UCSD-AML1 (cell line): ENCODE results near the gene NKIRAS2.

ENCODE experiments used
- DNase-seq: peaks from one replicate; lab custom pipeline; 2025; ENCODE audit not compliant: unreplicated experiment; lab: John Stamatoyannopoulos, UW

NKIRAS2 gene

DNA sequence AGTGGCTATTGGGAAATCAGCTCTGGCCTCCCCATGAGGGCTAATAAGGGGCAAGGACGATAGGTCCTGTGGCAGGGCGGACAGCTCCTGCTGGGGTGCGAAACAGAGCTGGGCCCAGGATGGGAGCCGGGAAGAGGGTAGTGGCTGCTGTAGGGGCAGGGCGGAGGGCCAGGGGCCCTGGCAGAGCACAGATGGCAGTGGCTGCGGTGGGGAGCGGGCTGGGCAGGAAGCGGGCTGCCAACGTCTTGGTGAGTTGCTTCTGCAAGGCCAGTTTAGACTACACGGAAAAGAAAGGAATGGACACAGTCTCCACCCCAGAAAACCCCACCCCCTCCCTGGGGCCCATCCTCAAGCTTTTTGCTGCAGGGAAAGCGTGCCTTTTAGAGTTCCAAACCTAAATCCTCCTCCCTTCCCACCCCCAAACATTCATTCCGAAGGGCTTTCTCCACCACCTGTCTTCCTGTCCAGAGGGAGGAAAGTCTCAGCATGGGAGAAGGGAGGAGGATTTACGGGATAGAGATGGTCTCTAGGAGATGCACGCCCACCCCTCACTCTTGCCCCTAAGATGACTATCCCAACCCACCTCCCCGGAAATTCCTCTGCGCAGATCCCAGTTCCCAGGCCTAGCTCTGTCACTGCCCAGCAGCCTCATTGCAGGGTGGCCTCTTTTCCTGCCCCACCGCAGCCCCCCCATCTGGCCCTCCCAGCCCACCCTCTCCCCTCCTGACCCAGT is 7.1 kb downstream of the NKIRAS2 start:
- DNase-seq: no peak

DNA sequence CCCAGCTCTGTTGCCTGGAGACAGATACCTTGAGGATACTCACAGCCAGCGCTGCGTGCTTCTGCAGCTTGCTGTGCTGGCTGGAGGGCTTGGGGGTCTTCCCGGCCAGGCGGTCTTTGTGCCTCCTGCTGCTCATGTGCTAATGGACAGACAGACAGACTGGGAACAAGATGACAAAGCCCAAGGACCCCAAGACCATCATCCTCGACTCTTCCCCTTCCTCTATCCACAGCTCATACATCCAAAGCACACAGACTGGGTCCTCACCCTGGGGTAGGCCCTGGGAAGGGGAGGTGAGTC is 7.7 kb downstream of the NKIRAS2 start:
- DNase-seq: no peak

DNA sequence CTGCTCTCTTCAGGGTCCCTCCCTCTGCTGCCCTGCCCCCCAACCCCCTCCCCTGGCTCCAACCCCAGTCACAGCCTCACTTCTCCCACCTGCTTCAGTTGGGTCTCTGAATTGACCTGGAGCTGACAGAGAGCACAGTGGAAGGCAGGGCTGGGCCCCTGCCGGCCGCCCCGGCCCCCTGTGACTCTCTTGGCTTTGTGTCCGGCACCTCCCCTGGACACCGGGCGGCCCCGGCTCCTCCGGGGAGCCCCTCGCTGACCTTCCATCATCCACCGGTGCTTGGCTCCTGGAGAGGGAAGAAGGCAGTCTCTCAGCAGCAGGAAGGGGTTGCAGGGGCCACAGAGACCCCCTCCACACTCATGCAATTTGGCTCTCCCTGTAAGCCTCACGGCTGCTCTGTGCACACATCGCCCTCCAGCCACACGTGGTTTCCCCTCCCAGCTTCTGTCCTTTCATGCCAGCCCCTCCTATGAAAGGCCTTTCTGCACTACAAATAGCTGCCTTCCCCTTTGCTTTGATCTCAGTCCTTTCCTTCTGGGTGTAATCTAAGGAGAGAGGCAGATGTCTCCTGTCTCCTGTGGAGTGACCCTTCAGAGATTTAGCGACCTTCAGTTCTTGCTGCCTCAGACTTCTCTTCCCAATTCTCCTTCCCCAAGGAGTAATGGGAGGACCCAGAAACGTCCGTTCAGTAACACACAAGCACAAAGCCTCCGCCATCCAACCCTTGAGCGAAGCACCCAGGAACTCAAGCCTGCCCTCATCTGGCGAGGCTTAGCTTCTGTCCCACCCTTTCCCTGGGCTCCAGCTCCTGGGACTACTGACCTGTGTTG is 8.3 kb downstream of the NKIRAS2 start:
- peak; percentile 34 for DNase-seq

DNA sequence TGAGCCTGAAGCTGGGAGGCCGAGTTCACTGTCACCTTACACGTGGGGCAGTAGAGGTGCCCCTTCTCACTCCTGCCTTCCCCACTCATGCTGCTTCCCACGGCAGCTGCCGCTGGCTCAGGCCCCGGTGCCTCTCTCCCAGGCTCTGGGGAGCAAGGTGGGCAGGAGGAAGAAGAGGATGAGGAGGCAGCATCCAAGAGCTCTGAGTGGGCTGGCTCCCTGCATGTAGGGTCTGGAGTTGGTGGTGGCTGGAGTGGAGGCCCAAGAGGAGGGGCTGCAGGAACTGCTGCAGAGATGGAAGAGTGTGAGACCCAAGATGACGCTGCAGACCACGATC is 8.9 kb downstream of the NKIRAS2 start:
- DNase-seq: no peak

DNA sequence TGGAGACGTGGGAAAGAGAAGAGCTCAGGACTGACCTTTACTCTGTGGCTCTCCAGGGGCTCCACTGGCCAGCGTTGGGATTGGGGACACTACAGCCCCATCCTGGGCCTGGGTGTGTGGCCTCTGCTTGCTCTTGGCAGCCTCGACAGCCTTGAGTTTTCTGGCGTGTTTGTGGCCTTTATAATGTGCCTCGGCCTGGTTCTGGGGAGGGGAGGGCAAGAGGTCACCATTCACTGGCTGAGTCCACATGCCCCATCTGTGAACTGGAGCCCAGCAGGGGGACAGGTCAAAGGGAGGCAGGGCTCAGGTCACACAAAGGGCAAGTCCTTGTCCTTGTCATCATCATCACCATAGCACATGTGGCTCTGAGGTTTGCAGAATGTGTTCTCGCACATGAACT is 11.7 kb downstream of the NKIRAS2 start:
- no peak for DNase-seq

DNA sequence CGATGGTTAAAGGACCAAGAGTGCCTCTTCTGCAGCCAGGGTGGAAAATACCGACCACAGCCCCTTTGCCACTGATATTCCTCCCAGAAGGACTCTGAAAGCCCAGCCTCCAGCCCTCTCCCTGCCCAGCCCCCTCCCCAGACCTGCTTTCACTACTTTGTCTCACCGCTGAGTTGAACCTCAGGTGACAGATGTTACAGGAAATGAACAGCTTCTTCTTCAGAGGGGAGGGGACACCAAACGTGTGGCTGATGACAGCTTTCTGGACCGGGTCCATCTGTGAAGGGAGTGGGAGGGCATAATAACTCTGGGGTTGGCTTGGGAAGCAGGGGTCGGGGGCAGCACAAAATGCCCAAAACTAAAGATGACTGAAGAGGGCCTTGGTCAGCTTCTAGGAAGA is 14.2 kb downstream of the NKIRAS2 start:
- DNase-seq: no peak

DNA sequence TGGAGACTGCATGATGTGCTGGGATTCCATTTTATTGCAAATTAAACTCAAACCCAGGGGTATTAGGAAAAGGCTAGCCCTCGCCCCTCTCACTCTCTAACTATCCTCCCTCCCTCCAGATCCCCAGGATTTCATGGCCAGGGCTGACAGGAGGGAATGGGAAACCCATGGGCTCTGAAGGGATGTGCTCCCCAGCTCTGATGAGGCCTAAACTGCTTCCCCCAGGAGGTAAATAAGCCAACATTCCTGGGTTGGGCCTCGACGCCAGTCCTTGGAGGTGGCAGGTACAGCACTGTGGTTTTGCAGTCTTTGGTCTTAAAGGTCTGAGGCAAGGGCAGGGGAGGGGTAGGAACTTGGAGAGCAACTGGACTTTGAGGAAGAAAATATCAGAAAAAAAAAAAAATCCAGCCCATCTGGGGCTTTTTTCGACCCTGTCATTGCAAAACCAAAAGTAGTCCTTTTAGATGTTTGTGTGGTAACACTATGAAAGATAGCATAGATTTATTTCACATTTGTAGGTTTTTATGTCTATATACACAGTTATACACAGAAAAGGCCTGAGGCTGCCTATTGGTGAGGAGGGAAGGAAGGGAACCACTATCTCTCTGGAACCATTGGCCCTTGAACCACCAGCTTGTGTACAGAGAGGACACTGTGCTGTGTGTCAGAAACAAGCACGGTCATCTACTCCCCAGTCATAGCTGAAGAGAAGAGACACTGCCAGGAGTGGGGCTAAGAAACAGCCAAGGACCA is 18.5 kb downstream of the NKIRAS2 start:
- DNase-seq: no peak

DNA sequence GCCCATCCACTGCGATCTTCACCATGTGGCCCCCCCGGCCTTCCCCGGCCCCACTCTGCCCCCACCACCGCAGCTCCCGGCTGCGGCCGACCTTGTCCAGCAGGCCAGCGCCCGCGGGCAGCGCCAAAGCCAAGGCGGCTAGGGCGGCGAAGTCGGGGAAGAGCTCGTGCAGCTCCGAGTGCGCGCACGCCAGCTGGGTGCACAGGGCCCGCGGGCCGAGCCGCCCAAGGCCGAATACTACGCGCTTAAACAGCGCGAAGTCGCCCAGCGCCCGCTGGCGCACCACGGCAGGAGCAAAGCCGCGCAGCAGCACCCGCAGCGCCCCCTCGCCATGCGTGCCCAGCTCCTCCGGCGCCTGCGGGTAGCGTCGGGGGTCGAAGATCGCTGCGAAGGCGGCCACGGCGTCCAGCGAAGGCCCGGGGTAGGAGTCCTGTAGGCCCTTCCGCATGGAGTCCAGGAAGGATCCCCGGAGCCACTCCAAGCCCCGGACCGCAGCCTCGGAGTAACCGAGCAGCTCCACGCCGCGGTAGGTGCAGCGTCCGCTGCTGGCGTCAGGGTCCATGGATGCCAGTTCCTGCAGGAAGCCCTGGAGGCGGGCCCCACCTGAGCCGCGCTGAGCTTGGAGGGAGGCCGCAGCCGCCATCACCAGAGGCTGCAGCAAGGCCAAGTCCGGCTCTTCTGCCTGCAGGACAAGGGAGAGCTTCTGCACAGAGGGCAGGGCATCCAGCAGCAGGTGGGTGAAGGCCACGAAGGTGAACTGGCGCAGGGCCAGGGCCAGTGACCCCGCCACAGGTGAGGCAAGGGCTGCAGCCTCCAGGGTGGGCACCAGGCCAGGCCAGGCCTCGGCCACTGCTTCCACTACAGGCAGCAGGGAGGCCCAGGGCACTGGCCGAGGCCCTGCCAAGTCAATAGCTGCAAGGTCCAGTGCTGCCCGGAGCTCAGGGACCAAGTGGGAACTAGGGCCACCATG is 20.2 kb downstream of the NKIRAS2 start:
- no peak for DNase-seq

DNA sequence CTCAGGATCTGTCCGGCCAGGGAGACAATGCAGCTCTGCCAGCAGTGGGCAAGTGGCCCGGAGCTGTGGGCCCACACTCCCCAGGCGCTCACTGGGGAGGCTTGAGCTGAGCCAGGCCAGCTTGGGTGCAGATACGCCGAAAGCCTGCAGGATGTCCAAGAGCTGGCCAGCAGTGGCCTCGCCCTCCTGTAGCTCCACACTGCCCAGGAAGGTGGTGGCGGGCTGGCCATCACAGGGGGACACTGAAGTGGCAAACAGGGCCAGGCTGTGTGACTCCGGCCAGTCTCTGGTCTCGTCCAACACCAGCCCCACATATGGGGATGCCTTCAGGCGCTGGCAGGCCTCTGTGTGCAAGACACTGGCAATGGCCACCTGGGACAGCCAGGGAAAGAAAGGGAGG is 20.9 kb downstream of the NKIRAS2 start:
- no peak for DNase-seq

DNA sequence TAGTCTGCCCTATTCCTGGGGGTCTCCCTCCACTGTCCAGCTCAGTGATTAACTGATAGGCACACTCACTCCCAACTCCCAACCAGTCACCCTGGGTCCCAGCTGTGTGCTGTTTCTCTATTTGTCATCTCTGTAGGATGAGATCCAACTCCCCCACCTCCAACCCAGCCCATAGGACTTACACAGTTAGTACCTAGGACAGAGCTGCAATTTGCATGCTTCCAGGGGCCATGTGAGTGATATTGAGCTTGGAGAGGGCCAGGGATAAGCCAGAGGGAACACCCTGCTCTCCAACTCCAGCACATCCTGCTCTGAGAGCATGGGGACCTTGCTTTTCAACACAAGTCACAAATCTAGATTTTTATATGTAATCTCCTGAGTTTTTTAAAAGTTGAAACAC is 21.7 kb downstream of the NKIRAS2 start:
- DNase-seq: no peak

DNA sequence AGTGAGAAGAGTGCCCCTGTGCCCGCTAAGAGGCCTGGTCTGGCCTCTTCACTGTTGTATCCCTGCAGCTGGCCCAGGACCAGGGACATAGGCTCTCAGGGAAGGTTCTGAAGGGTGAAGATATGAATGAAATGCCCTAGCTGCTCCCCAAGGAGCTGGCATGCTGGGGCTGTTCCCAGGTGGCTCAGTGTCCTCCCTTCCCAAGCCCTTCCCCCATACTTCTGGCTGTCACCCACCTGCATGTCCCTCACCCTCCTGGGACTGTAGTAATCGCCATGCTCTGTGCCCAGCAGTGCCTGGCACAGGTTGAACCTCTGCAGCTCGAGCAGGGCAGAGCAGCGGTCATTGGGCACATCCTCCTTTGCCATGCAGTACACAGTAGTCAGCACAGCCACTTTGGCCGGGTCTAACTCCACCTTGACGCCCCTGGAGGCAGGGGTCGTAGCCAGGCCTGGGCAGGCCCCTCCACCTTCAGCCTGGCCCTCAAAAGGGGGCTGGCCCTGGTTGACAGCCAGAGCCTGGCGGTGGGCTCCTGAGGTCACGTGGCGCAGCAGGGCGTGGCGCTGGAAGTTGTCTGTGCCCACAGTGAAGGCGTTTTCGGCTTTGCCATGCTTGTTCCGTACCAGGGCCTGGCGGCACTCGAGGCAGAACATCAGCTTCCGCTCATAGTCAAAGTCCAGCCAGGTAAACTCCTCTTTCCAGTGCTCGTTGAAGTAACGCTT is 22.9 kb downstream of the NKIRAS2 start:
- no peak for DNase-seq

DNA sequence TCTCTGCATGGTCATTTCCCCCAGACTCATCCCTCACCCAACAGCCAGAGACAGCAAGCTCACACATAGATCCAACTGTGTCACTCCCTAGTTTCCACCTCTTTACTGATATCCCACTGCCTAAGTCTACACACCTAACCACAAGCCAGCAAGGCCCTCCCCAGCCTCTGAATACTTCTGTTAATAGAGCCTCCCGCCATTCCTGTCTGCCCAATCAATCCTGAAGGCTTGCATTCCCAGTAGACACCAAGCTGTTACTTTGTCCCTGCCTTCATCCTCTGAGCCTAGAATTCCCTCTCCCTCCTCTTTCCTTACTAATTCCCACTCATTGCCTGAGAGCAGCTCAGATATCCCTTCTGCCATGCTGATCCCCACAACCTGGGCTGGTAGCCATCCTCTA is 25.8 kb downstream of the NKIRAS2 start:
- DNase-seq: no peak

DNA sequence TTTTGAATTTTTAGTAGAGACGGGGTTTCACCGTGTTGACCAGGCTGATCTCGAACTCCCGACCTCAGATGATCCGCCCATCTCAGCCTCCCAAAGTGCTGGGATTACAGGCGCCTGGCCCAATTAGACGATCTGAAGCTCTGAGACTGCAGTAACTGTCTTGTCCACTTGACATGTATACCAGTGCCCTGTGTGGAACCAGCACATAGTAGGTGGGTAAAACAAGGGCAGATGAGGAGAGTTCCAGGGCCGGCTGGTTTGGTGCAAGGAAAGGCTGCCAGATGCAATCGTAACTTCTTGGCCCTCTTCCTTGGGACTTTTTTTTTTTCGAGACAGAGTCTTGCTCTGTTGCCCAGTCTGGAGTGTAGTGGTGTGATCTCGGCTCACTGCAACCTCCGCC is 27.5 kb downstream of the NKIRAS2 start:
- DNase-seq: no peak

DNA sequence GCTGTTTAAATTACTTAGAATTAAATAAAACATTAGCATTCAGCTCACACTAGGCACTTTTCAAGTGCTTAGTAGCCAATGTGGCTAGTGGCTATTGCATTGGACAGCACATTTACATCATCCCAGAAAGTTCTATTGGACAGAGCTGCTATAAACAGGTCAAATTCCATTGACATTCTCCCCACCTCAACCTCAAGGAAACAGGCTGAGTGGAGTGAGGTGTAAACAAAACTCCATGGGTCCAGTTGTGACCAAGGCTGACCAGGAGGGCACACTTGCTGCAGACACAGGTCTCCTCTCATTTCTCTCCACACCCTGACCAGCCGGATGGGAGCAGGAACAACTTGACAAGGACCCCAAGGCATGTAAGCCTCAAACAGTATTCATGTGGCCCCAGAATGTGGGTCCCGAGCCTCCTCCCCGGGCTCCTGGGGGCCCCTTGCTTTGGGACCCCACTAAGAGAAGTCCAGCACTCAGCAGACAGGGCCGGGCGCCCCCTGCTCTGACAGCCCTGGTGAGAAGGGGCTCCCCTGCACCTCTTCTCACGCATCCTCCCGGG is 30.0 kb downstream of the NKIRAS2 start:
- no peak for DNase-seq

DNA sequence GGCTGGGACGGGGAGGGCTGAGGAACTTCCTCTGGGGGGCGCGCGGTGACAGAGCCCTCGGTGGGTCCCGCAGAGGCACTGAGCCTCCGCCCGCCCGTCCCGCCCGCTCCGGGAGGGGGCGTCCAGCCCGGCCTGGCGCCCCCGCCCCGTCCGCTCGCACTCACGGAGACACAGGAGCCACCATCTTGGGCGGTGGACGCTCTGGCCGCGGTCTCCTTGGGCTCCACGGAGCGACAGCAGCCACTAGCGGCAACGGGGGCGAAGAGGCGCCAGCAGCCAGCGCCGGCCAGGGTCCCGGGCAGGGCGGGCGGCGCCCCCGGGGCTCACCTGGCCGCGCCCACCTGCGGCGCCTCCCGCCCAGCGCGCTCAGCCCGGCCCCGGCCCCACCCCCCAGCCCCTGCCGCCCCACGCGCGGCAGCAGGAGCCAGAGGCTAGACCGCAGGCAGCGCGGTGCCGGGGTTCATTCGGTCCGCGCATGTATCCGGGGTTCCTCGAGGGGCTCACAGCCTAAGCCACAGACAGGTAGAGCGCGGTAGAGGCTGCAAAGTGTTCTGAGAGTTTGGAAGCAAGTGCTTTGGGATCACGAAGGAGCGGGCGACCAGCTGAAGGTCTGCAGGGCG is 30.6 kb downstream of the NKIRAS2 start, which contains the start of gene C17orf113:
C17orf113 (minus strand) TSS at position 209 of the 620 bp plus-strand sequence. CDS start 7,225 bp downstream, outside the sequence.
- DNase-seq: peak; percentile 65

DNA sequence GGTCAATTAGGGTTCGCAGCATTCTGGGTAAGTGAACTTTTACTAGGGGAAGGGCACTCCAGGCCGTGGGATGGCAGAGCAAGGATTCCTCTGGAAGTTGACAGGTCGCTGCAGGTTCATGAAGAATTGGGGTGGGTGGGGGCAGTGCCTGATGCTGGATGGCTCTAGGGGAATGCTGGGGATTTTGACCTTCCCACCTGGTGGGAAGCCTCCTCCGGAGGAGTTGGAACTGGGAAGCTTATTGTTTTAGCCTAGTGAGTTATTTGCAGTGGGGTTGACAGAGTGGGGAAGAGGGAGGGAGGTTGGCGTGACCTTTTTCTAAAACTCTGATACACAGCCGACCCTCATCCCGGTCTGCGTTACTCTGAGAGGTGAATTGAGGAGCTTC is 31.1 kb downstream of the NKIRAS2 start:
- DNase-seq: no peak

DNA sequence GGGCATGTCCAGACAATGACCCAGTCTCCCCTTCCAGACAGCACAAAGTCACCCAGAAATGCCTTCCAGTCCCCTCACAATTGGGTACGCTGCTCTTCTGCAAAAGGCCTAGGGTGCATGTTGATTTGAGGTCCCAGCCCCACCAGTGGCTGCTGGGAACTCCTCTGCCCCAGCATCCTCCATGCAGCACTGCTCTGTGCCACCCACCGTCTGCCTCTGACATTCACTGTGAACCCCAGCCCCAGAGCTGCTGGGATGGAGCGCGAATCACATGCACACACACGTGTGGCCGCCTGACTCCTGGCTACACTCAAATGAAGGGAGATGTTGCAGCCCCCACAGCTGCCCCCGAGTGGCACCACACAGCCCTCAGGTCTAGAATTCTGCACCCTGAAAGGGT is 31.8 kb downstream of the NKIRAS2 start:
- DNase-seq: no peak

DNA sequence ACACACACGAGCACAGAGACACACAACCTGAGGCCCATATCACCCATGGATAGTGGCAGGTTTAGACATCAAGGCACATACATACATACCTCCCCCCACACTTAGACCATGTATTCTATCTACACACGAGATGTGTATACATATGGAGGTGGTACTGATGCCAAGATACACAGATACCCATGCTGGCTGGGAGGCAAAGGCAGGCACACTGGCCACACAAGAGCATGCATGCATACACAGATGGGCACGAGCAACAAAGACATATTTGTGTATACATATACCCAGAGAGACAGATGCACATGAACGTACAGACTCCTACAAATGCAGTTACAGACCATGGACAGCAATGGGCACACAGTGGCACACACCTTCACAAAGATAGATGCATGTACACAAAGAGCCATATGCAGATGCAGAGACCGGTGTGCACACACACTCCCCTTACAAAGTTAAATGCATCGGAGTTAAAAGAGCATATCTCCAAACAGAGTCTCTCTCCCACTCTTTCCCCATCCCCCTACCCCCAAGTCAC is 32.5 kb downstream of the NKIRAS2 start:
- DNase-seq: no peak
